Ovary (tissue), 9 donors: ENCODE data around the gene RAB31. TPM values are rescaled to one million over a fixed set of nuclear protein-coding genes. Genes with fewer than 3 reads are reported as not detected.

Source experiments
- DNase-seq, 5 donors: peaks; one replicate each; pipeline ENCODE4 v3.0.0-alpha.2; 2019 to 2020
- H3K27ac ChIP-seq, 2 donors: fragments of 200-600 bp; one replicate each; pipeline versions ENCODE4 v1.5.1 to v1.8.0; 2019 to 2022
- H3K27me3 ChIP-seq: fragments of 200-600 bp; one replicate; pipeline ENCODE4 v1.8.0; 2022
- H3K36me3 ChIP-seq: fragments of 200-600 bp; sonication (generic); one replicate; pipeline ENCODE4 v1.5.1; 2019
- H3K4me1 ChIP-seq: one replicate; pipeline ENCODE4 v1.8.1; 2013; ENCODE audit warnings: mild to moderate bottlenecking, moderate library complexity; ENCODE audit not compliant: insufficient read depth
- H3K4me3 ChIP-seq: fragments of 200-600 bp; sonication (generic); one replicate; pipeline ENCODE4 v1.5.1; 2017
- H3K9me3 ChIP-seq, 2 donors: fragments of 200-600 bp in 1 of 2; sonication (generic) in 1 of 2; one replicate each; pipeline versions ENCODE4 v1.5.1 to v1.8.1; 2013 to 2019; ENCODE audit warnings: mild to moderate bottlenecking in 1 of 2, moderate library complexity in 1 of 2
- CTCF ChIP-seq, 3 donors: fragments of 450-650 bp in 2 of 3; fragments of 200-600 bp in 1 of 3; IDR thresholded peaks; one replicate each; pipeline versions ENCODE4 v1.5.1 to v1.8.0; 2016 to 2022; ENCODE audit warnings: antibody characterized with exemption in 3 of 3, mild to moderate bottlenecking in 1 of 3
- EP300 ChIP-seq: sonication (generic); formaldehyde crosslinking; IDR thresholded peaks from one replicate; pipeline ENCODE4 v1.6.1; 2017; ENCODE audit warnings: antibody characterized with exemption
- POLR2A ChIP-seq: fragments of 450-650 bp; IDR thresholded peaks from one replicate; pipeline ENCODE4 v1.6.1; 2017; ENCODE audit warnings: antibody characterized with exemption, mild to moderate bottlenecking, moderate library complexity
- WGBS, 3 donors: extraction: QIAGEN DNeasy Blood & Tissue Kit in 1 of 3; methylation state at CpG; one replicate each; pipeline versions ENCODE4 v1.1.5 to v1.1.7; 2013 to 2017; 5-methylcytosine and 5-hydroxymethylcytosine counted together
- intact Hi-C, 4 donors: fragments of 100-400 bp; cut with DNase I; formaldehyde crosslinking; loops; one replicate each; pipeline versions ENCODE4 v1.11.0 to v1.15.1; 2022 to 2023
- polyA plus RNA-seq, 2 donors: library from polyadenylated mRNA; stranded (reverse); fragments of 200-250 nt in 1 of 2; fragments of 350-450 nt in 1 of 2; fragmentation: Illumina TruSeq in 1 of 2; extraction: RNeasy Lipid Tissue Mini Kit (QIAGEN cat#74804) in 1 of 2; gene quantifications; one replicate each; pipeline ENCODE4 v1.2.3, GENCODE V29; 2013 to 2014
- total RNA-seq, 7 donors: library from RNA; depleted of rRNA in 2 of 7; stranded (reverse); fragments of >200 nt in 2 of 7; fragmentation: NEBNext Ultra II Directional in 3 of 7; extraction: Animal tissue kit (Norgen Biotek cat#: 25700) in 3 of 7; gene quantifications; one replicate each; pipeline versions ENCODE4 v1.1.0 to v1.2.4, GENCODE V29; 2016 to 2023
- donor health status: DM: no; HTN: no; CAD: no; lungs with moderate emphysema.
- donor health status: DM: no; HTN: no; CAD: no.
- donor health status: Bipolar disorder and iron deficiency.
- donor health status: DM: yes; HTN: yes; CAD: no.
- donor health status: DM: no; HTN: no; CAD: no.
- donor health status: DM: yes; HTN: yes; CAD: no.

Gene RAB31
- total and polyA plus RNA-seq, 9 donors, result 37.9 to 188 (median 62.8) TPM

DNA sequence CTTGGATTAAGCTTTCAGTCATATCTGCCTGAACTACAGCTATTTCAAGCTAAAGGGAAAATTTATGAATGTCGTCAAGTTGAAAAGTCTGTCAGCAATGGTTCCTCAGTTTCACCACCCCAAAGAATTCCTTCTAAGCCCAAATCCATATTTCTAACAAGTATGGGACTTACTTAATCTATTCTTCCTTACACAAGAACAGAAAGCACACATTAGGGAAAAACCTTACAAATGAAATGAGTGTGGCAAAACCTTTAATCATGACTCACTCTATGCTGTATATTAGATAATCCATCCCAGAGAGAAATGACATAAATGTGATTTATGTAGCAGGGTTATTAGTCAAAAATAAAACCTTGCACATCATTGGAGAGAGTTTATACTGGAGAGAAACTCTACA is 78.9 kb downstream of the RAB31 start:
- intact Hi-C loops, result loop anchor here in 1 of 4 donors (10.0 kb wide), 1 partner anchor 62 kb away; no protein-coding TSS in a partner anchor
- no peak for DNase-seq
- Histone ChIP-seq H3K4me1 (peaks cover 6% of the 10 kb centered on the region), H3K36me3 (no peaks in the 10 kb centered on the region), H3K27me3 (no peaks in the 10 kb centered on the region), H3K27ac (no peak overlapping the region), H3K9me3 (no peaks in the 10 kb centered on the region), H3K4me3 (no peak overlapping the region)
- WGBS, 3 donors, result 98 to 100% (median 100%) methylated on average over 1 of the region's 1 CpG
- TF ChIP-seq EP300 (no peak), POLR2A (no peak), CTCF (IDR thresholded peaks at IDR 0.05) (no peak)

DNA sequence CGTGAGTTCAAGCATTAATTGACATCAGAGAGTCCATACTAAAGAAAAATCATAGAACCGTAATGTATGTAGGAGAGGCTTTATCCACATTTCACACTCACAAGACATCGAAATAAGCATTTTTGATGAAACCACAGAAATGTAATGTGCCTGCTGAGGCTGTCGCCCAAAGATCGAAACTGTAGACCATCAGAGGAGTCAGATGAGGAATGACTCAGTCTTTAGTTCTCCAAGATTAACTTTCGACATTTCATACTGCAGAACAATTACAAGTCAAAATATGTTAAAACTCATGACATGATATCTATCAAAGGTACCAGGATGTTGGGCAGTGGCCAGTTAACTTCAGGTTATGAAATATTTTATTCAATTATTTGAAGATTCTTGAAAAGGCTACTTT is 79.6 kb downstream of the RAB31 start:
- intact Hi-C loops, result loop anchor here in 1 of 4 donors (10.0 kb wide), 1 partner anchor 63 kb away; no protein-coding TSS in a partner anchor
- H3K27me3 ChIP-seq, result no peaks in the 10 kb centered on the region
- no peaks in the 10 kb centered on the region for H3K36me3 ChIP-seq
- no peak for TF ChIP-seq EP300
- TF ChIP-seq POLR2A, result no peak
- TF ChIP-seq CTCF (IDR thresholded peaks at IDR 0.05), result no peak
- H3K27ac ChIP-seq, result no peak overlapping the region
- H3K4me1 ChIP-seq, result peaks cover 3% of the 10 kb centered on the region
- WGBS, 3 donors, result 94 to 96% (median 94%) methylated on average over 6 of the region's 6 CpGs
- DNase-seq, result no peak
- no peaks in the 10 kb centered on the region for H3K9me3 ChIP-seq
- H3K4me3 ChIP-seq, result no peak overlapping the region

DNA sequence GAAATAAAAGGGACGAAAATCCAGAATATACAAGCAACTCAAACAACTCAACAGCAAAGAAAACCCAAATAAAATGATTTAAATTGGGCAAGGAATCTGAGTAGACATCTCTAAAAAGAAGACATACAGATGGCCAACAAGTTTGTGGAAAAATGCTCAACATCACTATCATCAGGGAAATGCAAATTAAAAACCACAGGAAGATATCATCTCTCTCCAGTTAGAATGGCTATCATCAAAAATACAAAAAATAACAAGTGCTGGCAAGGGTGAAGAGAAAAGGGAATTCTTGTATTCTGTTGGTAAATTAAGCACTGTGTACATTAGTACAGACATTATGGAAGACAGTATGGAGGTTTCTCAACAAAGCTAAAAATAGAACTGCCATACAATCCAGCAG is 80.0 kb downstream of the RAB31 start:
- no peaks in the 10 kb centered on the region for H3K27me3 ChIP-seq
- H3K27ac ChIP-seq, result no peak overlapping the region
- no peak for DNase-seq
- no peak for TF ChIP-seq EP300
- H3K9me3 ChIP-seq, result no peaks in the 10 kb centered on the region
- no peaks in the 10 kb centered on the region for H3K36me3 ChIP-seq
- WGBS, 3 donors, result 94 to 96% (median 95%) methylated on average over 1 of the region's 1 CpG
- intact Hi-C loops, result loop anchor here in 1 of 4 donors (10.0 kb wide), 1 partner anchor 63 kb away; no protein-coding TSS in a partner anchor
- H3K4me3 ChIP-seq, result no peak overlapping the region
- H3K4me1 ChIP-seq, result peaks cover under 1% of the 10 kb centered on the region

GRCh38 chr18:9788860-9789259 is 80.8 kb downstream of the RAB31 start:
- TF ChIP-seq EP300 (no peak), CTCF (IDR thresholded peaks at IDR 0.05) (no peak), POLR2A (no peak)
- 97 to 100% (median 97%) methylated on average over 2 of the region's 2 CpGs for WGBS, 3 donors
- H3K36me3 ChIP-seq, result no peaks in the 10 kb centered on the region

DNA sequence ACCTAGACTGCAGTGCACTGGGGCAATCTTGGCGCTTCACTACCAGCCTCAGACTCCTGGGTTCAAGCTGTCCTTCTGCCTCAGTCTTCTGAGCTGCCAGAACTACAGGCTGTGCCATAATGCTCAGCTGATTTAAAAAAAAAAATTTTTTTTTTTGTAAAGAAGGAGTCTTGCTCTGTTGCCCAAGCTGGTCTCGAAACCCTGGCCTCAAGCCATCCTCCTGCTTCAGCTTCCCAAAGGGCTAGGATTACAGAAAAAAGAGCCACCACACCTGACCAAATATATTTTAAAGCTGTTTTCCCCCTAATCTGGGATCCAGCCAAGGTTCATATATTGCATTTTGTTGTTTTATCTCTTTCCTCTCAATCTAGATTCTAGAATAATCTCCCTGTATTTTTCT is 82.2 kb downstream of the RAB31 start:
- Histone ChIP-seq H3K27ac (no peak overlapping the region), H3K36me3 (no peaks in the 10 kb centered on the region)
- 78 to 79% (median 79%) methylated on average over 2 of the region's 2 CpGs for WGBS, 3 donors

More at GRCh38 chr18:9788860-9789259, 80.8 kb downstream of the RAB31 start:
- intact Hi-C loops, result loop anchor here in 1 of 4 donors (10.0 kb wide), 1 partner anchor 64 kb away; no protein-coding TSS in a partner anchor
- Histone ChIP-seq H3K4me3 (no peak overlapping the region), H3K27me3 (no peaks in the 10 kb centered on the region), H3K9me3 (no peaks in the 10 kb centered on the region), H3K4me1 (no peaks in the 10 kb centered on the region), H3K27ac (no peak overlapping the region)
- DNase-seq, result no peak

More for the DNA sequence above, 82.2 kb downstream of the RAB31 start:
- no peak for TF ChIP-seq POLR2A
- no peak for TF ChIP-seq EP300
- no peak for TF ChIP-seq CTCF (IDR thresholded peaks at IDR 0.05)
- H3K4me3 ChIP-seq, result no peak overlapping the region
- H3K27me3 ChIP-seq, result no peaks in the 10 kb centered on the region
- no peaks in the 10 kb centered on the region for H3K9me3 ChIP-seq
- intact Hi-C loops, result no loop called here
- H3K4me1 ChIP-seq, result no peaks in the 10 kb centered on the region
- DNase-seq, result no peak
